HG02763 (cell line): ENCODE measurements around the gene SUFU.
"Not testable (repeated sequence)": the region's sequence is repeated elsewhere in the genome, so short reads cannot be mapped to it uniquely, and the experiment has no call there.

ENCODE experiments used
- ATAC-seq: cut with Tn5 transposase; IDR thresholded peaks from one replicate; pipeline ENCODE4 v1.9.1; 2021; ENCODE audit warnings: mild to moderate bottlenecking, moderate library complexity; ENCODE audit not compliant: unreplicated experiment

The SUFU gene

DNA sequence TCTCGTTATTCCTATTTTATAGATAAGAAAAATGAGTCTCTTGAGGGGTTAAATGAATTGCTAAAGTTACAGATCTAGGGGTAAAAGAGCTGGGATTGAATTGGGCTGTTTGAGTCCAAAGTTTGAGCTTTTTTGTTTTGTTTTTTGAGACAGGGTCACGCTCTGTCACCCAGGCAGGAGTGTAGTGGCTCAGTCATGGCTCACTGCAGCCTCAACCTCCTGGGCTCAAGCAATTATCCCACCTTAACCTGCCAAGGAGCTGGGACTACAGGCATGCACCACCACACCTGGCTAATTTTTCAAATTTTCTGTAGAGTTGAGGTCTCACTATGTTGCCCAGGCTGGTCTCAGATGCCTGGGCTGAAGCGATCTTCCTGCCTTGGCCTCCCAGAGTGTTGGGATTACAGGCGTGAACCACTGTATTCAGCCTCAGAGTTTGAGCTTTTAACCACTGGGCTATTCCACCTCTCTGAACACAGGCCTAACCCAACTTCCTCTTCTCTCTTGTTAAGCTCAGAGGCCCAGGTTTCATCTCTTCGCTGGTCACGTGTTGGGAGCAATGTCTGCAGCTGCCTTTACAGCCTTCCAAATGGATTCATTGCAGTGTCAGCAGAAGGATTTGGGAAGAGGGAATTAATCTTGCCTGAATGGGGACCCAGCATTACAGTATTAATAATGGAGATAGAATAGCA lies 8.0 kb downstream of the SUFU start:
- ATAC-seq: peak; percentile 87

DNA sequence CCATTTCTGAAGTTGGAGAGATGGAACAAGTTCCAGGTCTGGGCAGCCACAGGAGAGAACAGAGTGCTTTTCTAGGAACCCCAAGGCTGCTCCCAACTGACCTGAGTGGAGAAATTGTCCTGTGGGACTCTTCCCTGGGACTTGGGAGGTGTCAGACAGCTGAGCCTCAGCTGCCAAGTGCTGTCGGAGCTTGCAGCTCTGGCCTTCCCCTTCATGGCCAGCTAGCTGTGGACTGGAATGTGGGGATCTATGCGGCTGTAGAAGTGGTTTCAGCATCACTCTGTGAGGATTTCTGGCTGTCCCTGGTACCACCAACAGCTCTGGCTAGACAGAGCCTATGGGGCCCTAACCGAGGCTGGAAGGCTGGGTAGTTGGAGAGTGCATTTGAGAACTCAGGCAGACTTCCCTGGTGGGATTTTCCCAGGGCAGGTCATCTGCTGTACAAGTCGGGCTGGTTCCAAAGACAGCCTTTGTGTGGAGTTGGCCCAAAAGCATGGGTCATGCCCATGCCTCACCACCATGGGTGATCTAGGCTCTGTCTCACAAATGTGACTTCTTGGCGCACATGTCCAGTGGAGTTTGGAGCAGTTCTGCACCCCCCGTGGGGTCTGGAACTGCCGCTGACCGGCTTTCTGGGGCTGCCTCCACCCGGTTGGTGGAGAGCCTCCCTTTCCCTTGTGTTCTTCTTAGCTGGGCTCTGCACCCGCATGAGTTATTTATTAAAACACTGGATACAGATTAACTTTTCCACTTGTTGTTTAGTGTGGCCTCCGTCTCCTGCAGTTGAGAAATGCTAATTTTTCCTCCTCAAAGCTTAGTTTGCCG lies 10.9 kb downstream of the SUFU start:
- ATAC-seq: no peak

DNA sequence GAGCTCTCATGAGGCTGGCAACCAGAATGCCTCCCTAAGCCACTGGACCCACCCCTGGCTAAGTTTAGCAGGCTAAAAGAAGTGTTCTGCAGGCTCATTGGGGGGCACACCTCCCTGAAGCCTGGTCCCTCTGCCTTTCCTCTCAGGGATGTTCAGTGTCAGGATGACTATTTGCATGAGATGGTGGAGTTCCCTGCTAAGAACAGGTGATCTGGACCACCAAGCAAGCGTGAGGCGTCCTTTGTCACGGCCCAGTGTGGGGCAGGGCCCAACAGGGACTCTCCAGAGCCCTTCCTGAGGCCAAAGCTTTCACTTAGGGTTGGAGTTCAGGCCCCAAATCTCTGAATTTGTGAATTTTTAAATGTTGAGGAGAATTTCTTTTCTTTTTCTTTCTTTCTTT lies 12.0 kb downstream of the SUFU start:
- no peak for ATAC-seq

DNA sequence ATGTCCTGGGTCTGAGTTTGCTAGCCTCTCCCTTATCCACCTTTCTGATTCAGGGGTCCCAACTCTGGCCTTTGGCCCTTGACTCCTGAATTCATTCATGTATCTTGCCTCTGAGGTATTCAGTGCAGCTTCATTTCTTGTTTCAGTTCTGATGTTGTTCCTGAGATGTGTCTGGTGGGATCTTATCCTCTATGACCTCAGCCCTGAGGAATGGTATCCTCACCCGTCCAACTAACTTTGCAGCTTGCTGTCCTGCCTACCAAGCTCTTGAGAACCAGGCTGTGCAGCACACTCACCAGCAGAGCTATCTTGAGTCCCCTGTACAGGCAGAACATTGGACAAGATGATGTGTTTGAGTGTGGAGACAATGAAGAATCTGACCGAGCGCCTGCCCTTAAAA lies 13.8 kb downstream of the SUFU start:
- no peak for ATAC-seq

GRCh38 chr10:102519246-102519825 lies 15.6 kb downstream of the SUFU start:
- ATAC-seq: no peak

DNA sequence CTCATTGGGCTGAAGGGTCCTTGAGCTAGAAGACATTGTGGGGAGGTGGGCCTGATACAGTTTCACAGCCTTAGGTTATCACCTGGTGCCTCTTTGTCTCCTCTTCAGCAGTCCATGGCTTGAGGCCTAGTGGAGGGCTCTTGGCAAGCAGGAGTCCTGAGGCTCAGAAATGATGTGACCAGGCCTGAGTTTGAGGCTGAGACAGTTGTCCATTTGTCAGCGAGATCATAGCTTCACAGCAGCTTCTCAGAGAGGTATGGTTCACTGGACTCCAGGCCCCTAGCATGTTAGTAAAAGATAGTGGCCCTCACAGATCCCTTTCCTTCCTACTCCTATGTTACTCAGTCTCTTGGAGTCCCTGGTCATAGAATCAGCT lies 19.1 kb downstream of the SUFU start:
- no peak for ATAC-seq

DNA sequence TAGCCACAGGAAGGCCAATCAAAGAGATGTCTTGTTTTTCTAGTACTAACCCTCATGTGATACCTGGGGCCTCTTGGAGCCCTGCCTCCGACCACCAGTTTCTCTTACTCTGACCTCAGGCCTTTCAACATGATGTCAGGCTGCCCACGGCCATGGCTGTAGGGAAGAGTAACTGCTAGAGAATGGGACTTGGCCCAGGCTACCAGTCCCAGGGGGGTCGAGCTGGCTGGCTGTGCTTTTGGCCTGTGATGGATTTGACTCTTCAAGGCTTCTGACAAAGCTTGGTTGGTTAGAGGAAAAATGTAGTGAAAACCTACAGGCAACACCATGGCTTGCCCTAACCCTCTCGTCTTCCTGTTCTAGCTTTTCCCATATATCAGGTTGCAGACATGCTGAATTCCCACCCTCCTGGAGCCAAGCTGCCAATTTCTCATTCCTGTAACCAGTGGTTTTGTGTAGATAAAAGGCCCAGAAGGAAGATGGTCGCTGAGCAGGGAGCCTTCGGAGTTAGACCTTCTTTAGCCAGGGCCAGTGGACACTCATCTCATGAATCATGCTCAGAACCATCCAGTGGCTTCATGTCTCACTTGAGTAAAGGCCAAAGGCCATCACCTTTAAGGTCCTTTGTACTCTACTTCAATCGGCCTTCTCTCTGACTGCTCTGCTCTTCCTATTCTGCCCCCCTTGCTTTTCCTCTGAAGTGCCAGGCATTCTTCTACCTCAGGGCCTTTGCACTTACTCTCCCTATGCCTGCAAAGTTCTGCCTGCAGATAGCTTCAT lies 19.7 kb downstream of the SUFU start:
- no peak for ATAC-seq

DNA sequence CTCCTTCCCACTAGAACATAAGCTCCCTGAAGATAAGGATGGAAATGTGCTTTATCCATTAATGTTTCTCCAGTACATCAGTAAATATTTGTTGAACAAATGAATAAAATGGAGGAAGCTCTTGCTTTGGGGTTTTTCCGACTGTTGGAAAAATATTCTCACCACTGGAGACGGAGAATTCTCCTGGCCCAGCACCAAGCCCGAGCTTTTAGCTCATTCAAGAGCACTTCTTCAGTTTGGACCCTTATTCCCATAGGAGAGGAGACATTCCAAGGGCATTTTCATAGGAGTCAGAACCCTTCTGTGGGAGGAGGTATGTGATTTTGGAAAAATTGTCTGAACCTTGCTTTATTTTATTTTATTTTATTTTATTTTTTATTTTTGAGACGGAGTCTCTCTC lies 21.0 kb downstream of the SUFU start:
- ATAC-seq: no peak

GRCh38 chr10:102527546-102527945 lies 23.8 kb downstream of the SUFU start:
- no peak for ATAC-seq

GRCh38 chr10:102534333-102534732 lies 30.6 kb downstream of the SUFU start:
- ATAC-seq: no peak

GRCh38 chr10:102534966-102535365 lies 31.2 kb downstream of the SUFU start:
- not testable (repeated sequence) for ATAC-seq

GRCh38 chr10:102535481-102536147 lies 31.8 kb downstream of the SUFU start:
- ATAC-seq: no peak

DNA sequence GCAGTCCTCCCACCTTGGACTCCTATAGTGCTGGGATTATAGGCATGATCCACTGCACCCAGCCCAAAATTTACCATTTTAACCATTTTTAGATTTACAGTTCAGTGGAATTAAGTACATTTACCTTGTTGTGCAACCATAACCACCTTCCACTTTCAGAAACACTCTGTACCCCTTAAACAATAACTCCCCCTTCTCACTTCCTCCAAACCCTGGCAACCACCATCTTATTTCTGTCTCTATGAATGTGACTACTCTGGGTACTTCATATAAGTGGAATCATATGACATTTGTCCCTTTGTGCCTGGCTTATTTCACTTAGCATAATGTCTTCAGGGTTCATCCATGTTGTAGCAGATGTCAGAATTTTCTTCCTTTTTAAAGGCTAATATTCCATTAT lies 33.6 kb downstream of the SUFU start:
- no peak for ATAC-seq

DNA sequence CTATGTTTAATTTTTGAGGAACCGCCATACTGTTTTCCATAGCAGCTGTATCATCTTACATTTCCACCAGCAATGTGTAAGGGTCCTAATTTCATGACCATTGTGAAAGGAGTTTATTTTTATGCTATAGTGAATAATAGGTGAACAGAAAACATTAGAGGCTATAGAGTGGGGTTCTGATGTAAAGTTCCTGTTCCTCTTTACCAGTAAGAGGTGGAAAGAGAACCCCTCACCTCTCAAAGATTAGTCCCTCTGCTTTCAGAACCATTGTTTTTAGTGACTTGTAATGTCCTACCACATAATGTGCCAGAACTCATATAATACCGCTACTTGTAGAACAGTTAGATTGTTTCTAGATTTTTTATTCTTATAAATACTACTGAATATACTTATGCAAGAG lies 34.2 kb downstream of the SUFU start:
- ATAC-seq: no peak

DNA sequence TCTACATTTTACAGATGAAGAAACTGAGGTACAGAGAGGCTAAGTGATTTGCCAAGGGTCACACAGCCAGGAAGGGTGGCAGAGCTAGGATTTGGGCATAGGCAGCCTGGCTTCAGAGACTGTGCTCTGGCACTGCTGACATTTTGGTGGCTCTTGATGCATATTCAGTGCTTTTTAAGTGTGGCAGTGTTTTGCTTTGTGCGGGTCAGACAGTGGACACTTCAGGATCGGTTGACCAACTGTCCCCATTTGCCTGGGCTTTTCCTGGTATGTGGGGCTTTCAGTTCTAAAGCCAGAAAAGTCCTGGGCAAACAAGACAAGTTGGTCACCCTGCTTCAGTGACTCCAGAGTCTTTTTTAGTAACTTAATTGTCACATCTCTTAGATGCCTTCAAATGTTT lies 35.0 kb downstream of the SUFU start:
- no peak for ATAC-seq

DNA sequence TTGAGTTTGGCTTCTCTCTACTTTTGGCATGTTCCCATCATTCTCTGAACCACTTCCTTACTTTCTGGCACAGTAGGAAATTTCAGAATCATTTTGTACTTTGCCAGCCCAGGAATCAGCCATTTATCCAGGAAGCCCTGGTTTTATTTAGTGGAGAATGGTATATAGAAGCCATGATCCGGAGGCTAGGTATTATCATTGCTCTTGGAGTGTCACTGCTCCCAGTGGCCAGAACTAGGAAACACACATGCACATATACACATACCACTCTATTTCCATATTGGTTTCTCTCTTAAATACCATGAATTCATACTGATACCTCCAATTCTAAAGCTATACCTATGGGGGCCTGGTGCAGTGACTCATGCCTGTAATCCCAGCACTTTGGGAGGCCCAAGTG lies 36.3 kb downstream of the SUFU start:
- peak; percentile 57 for ATAC-seq

GRCh38 chr10:102542800-102543418 lies 39.1 kb downstream of the SUFU start:
- no peak for ATAC-seq

DNA sequence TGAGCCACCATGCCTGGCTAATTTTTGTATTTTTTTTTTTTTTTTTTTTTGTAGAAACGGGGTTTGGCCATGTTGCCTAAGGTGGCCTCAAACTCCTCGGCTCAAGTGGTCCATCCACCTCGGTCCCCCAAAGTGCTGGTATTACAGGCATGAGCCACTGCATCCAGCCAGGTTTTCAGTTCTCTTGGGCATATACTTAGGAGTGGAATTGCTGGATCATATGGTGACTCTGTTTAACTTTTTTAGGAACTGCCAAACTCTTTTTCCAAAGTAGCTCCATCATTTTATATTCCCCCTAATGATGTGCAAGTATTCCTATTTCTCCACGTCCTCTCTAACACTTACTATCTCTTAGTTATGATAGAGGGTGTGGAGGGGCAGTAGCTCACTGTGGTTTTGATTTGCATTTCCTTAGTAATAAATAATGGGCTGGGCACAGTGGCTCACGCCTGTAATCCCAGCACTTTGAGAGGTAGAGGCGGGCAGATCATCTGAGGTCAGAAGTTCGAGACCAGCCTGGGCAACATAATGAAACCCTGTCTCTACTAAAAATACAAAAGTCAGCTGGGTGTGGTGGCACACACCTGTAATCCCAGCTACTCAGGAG lies 41.6 kb downstream of the SUFU start:
- ATAC-seq: no peak

DNA sequence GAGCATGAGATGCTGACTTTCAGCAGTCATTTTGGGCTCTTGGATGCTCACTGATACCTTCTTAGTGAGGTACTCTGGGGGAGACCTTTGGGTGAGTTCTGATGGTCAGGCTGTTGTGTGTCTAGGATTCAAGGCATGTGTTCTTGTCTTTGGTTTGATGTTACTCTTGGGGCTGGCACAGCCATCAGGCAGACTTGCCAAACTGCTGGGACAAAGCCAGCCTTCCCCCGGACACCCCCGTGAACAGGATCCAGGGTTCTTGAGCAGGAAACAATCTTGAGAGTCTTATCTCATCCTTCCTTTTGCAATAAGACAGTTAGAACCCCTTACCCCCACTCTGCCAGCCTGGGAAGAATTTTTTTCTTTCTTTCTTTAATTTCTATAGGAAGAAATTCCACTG lies 42.2 kb downstream of the SUFU start:
- no peak for ATAC-seq
